Measurements from ENCODE around the gene HADHA.

GRCh38 chr2:26203906-26204305 is 40.5 kb downstream of the HADHA start:
- TF ChIP-seq CTCF (conservative IDR thresholded peaks at IDR 0.05; ENCODE audit: low read length) (no peak), EZH2phosphoT487 (IDR thresholded peaks at IDR 0.05; ENCODE audit: borderline replicate concordance, low read depth, low read length) (no peak)

Data from OCI-LY7 (cell line).